Articular chondrocyte of knee joint (primary cell): ENCODE measurements around the gene FBXW2. TPM values are rescaled to one million over a fixed set of nuclear protein-coding genes. Genes with fewer than 3 reads are reported as not detected.

Experiments used
- total RNA-seq: library from RNA; depleted of rRNA; stranded (reverse); fragments of >200 nt; gene quantifications from 2 replicates; pipeline ENCODE4 v1.2.3, GENCODE V29; 2012

The FBXW2 gene
- total RNA-seq, result 53.4 and 55.2 TPM in 2 replicates

GRCh38 chr9:120792898-120793765 lies at the start of gene FBXW2:
FBXW2 (minus strand) TSS chr9:120793416; CDS start chr9:120788258, 5,158 bp downstream.

GRCh38 chr9:120714088-120714845 lies 78.9 kb downstream of the FBXW2 start, which contains the start of gene MEGF9:
MEGF9 (minus strand) TSS chr9:120714470; CDS start chr9:120714358, 112 bp downstream.

Other genes starting within 250 kb of the FBXW2 start
- gene CDK5RAP2, start 213.2 kb downstream of the FBXW2 start, total RNA-seq, result 51.6 and 57.7 TPM in 2 replicates
- gene MEGF9, start 78.9 kb downstream of the FBXW2 start, total RNA-seq, result 24.4 and 30.1 TPM in 2 replicates
- 57.6 TPM in 2 replicates for gene PSMD5, start 49.5 kb upstream of the FBXW2 start, total RNA-seq
- 34.5 and 34.8 TPM in 2 replicates for gene PHF19, start 83.8 kb upstream of the FBXW2 start, total RNA-seq
- gene TRAF1, start 133.4 kb upstream of the FBXW2 start, total RNA-seq, result 5.2 and 7.6 TPM in 2 replicates